Choroid plexus epithelial cell (primary cell): ENCODE measurements around the gene IL3.

Experiments
- DNase-seq: peaks from one replicate; pipeline ENCODE4 v3.0.0-alpha.2; 2010; ENCODE audit warnings: low read depth
- H3K4me3 ChIP-seq: 2 replicates; pipeline ENCODE4 v1.5.1; 2011; ENCODE audit warnings: low read depth, mild to moderate bottlenecking, control low read depth, low read length, moderate library complexity
- CTCF ChIP-seq: conservative IDR thresholded peaks from 2 replicates; pipeline ENCODE4 v1.5.1; 2011; ENCODE audit warnings: low read depth, mild to moderate bottlenecking, control low read depth, inconsistent platforms, low read length, moderate library complexity

Gene IL3

GRCh38 chr5:132053483-132053882, 7.0 kb upstream of the IL3 start:
- TF ChIP-seq CTCF, result no peak
- DNase-seq, result no peak
- no peak overlapping the region for H3K4me3 ChIP-seq

- H3K4me3 ChIP-seq, result no peak overlapping the region
- DNase-seq, result no peak
- no peak for TF ChIP-seq CTCF
Measured at GRCh38 chr5:132054031-132054696, 6.3 kb upstream of the IL3 start.

GRCh38 chr5:132054697-132055440, 5.6 kb upstream of the IL3 start:
- H3K4me3 ChIP-seq, result no peak overlapping the region
- no peak for TF ChIP-seq CTCF
- DNase-seq, result no peak

- DNase-seq, result no peak
- no peak for TF ChIP-seq CTCF
Measured at GRCh38 chr5:132055441-132055807, 5.0 kb upstream of the IL3 start.

GRCh38 chr5:132055808-132056609, 4.4 kb upstream of the IL3 start:
- H3K4me3 ChIP-seq, result no peak overlapping the region
- no peak for TF ChIP-seq CTCF
- DNase-seq, result no peak

More at GRCh38 chr5:132055441-132055807, 5.0 kb upstream of the IL3 start:
- H3K4me3 ChIP-seq, result no peak overlapping the region

- DNase-seq, result no peak
- no peak overlapping the region for H3K4me3 ChIP-seq
- no peak for TF ChIP-seq CTCF
Measured at GRCh38 chr5:132056610-132057497, 3.6 kb upstream of the IL3 start.
